Stomach (tissue), 9 donors: ENCODE results near the gene SGIP1. TPM values are rescaled to one million over a fixed set of nuclear protein-coding genes. Genes with fewer than 3 reads are reported as not detected.

Source experiments
- DNase-seq, 2 donors: peaks; one replicate each; pipeline versions ENCODE4 v3.0.0 to v3.0.0-alpha.2; 2013 to 2019
- H3K27ac ChIP-seq, 5 donors: fragments of 200-600 bp in 4 of 5; sonication (generic) in 4 of 5; one replicate each; pipeline ENCODE4 v1.5.1; 2013 to 2019; ENCODE audit warnings: mild to moderate bottlenecking in 1 of 5, moderate library complexity in 1 of 5
- H3K27me3 ChIP-seq, 3 donors: fragments of 200-600 bp; sonication (generic); one replicate each; pipeline ENCODE4 v1.5.1; 2017 to 2019; ENCODE audit warnings: mixed run types in 1 of 3
- H3K36me3 ChIP-seq, 4 donors: fragments of 200-600 bp; sonication (generic); 1 replicate in 3 of 4; 2 replicates in 1 of 4; pipeline ENCODE4 v1.5.1; 2016 to 2019
- H3K4me1 ChIP-seq, 4 donors: fragments of 200-600 bp; sonication (generic); one replicate each; pipeline ENCODE4 v1.5.1; 2016 to 2019
- H3K4me3 ChIP-seq, 4 donors: fragments of 200-600 bp; sonication (generic) in 3 of 4; one replicate each; pipeline ENCODE4 v1.5.1; 2016 to 2019; ENCODE audit warnings: mild to moderate bottlenecking in 1 of 4
- H3K9me3 ChIP-seq, 4 donors: fragments of 200-600 bp; sonication (generic); one replicate each; pipeline ENCODE4 v1.5.1; 2016 to 2019
- CTCF ChIP-seq, 7 experiments: fragments of 450-650 bp in 4 of 7; fragments of 200-600 bp in 3 of 7; sonication (generic) in 3 of 7; IDR thresholded peaks; one replicate each; pipeline ENCODE4 v1.5.1; 2016 to 2019; ENCODE audit warnings: antibody characterized with exemption in 7 of 7, control low read depth in 2 of 7, mild to moderate bottlenecking in 1 of 7
- EP300 ChIP-seq: sonication (generic); formaldehyde crosslinking; IDR thresholded peaks from one replicate; pipeline ENCODE4 v1.6.1; 2017; ENCODE audit warnings: antibody characterized with exemption
- POLR2A ChIP-seq, 4 donors: fragments of 450-650 bp; IDR thresholded peaks; one replicate each; pipeline ENCODE4 v1.6.1; 2016; ENCODE audit warnings: antibody characterized with exemption in 4 of 4, control low read depth in 2 of 4, mild to moderate bottlenecking in 1 of 4, moderate library complexity in 1 of 4
- POLR2AphosphoS5 ChIP-seq, 3 donors: sonication (generic); formaldehyde crosslinking; IDR thresholded peaks; one replicate each; pipeline ENCODE4 v1.6.1; 2016; ENCODE audit warnings: antibody characterized with exemption in 3 of 3
- WGBS, 5 donors: extraction: QIAGEN DNeasy Blood & Tissue Kit in 3 of 5; methylation state at CpG; one replicate each; pipeline versions ENCODE4 v1.1.5 to v1.1.7; 2013 to 2018; 5-methylcytosine and 5-hydroxymethylcytosine counted together
- intact Hi-C: fragments of 100-400 bp; cut with DNase I; formaldehyde crosslinking; loops from one replicate; pipeline ENCODE4 v1.15.1; 2023; ENCODE audit warnings: low total_unique reads
- polyA plus RNA-seq, 3 donors: library from polyadenylated mRNA; stranded (reverse); fragments of 200-250 nt; gene quantifications; one replicate each; pipeline ENCODE4 v1.2.3, GENCODE V29; 2013
- total RNA-seq, 5 donors: library from RNA; depleted of rRNA; stranded (reverse); fragments of >200 nt; gene quantifications; one replicate each; pipeline versions ENCODE4 v1.1.0 to v1.2.3, GENCODE V29; 2014 to 2016
- donor health status: healthy with polysubstance abuse.
- donor health status: Bipolar disorder and iron deficiency.
- donor health status: healthy.

The SGIP1 gene
- total and polyA plus RNA-seq, 8 donors: 1.2 to 44.9 (median 3.0) TPM; not detected in 1

GRCh38 chr1:66729119-66729518 lies 195.2 kb downstream of the SGIP1 start:
- no peak for TF ChIP-seq EP300
- TF ChIP-seq POLR2A (IDR thresholded peaks at IDR 0.05): no peak
- TF ChIP-seq CTCF (IDR thresholded peaks at IDR 0.05): no peak
- WGBS, 5 donors: 55 to 81% (median 65%) methylated on average over 6 of the region's 6 CpGs

GRCh38 chr1:66729523-66729922 lies 195.6 kb downstream of the SGIP1 start:
- Histone ChIP-seq H3K4me1 (peaks cover 0 to 13% (median 0%) of the 10 kb centered on the region in 4 donors), H3K4me3 (no peak overlapping the region), H3K36me3 (no peaks in the 10 kb centered on the region), H3K9me3 (no peaks in the 10 kb centered on the region), H3K27ac (no peak overlapping the region), H3K27me3 (no peaks in the 10 kb centered on the region)
- intact Hi-C loops: loop anchor here (10.0 kb wide), 1 partner anchor 275 kb away; no protein-coding TSS in a partner anchor
- WGBS, 5 donors: 74 to 85% (median 84%) methylated on average over 3 of the region's 3 CpGs
- TF ChIP-seq POLR2A (IDR thresholded peaks at IDR 0.05) (no peak), POLR2AphosphoS5 (IDR thresholded peaks at IDR 0.05) (no peak), EP300 (no peak), CTCF (IDR thresholded peaks at IDR 0.05) (no peak)
- DNase-seq: no peak

More at GRCh38 chr1:66729119-66729518, 195.2 kb downstream of the SGIP1 start:
- Histone ChIP-seq H3K4me1 (peaks cover 0 to 13% (median 0%) of the 10 kb centered on the region in 4 donors), H3K27ac (no peak overlapping the region), H3K36me3 (no peaks in the 10 kb centered on the region), H3K9me3 (no peaks in the 10 kb centered on the region), H3K4me3 (no peak overlapping the region), H3K27me3 (no peaks in the 10 kb centered on the region)
- intact Hi-C loops: loop anchor here (10.0 kb wide), 1 partner anchor 274 kb away; no protein-coding TSS in a partner anchor
- peak in 1 of 2 donors; percentile 41 for DNase-seq

GRCh38 chr1:66730462-66730861 lies 196.5 kb downstream of the SGIP1 start:
- no peak for DNase-seq
- intact Hi-C loops: no loop called here
- H3K4me1 ChIP-seq: peaks cover 0 to 13% (median 0%) of the 10 kb centered on the region in 4 donors
- H3K27ac ChIP-seq: no peak overlapping the region
- H3K36me3 ChIP-seq: no peaks in the 10 kb centered on the region
- TF ChIP-seq EP300 (no peak), POLR2A (IDR thresholded peaks at IDR 0.05) (no peak), CTCF (IDR thresholded peaks at IDR 0.05) (no peak), POLR2AphosphoS5 (IDR thresholded peaks at IDR 0.05) (no peak)
- no peaks in the 10 kb centered on the region for H3K27me3 ChIP-seq
- no peak overlapping the region for H3K4me3 ChIP-seq
- 68 to 77% (median 70%) methylated on average over 2 of the region's 2 CpGs for WGBS, 5 donors
- no peaks in the 10 kb centered on the region for H3K9me3 ChIP-seq

- TF ChIP-seq CTCF (IDR thresholded peaks at IDR 0.05): no peak
- TF ChIP-seq POLR2AphosphoS5 (IDR thresholded peaks at IDR 0.05): no peak
- H3K27me3 ChIP-seq: no peaks in the 10 kb centered on the region
- no peaks in the 10 kb centered on the region for H3K36me3 ChIP-seq
- no peak overlapping the region for H3K4me3 ChIP-seq
- no peak for DNase-seq
- H3K4me1 ChIP-seq: peaks cover 0 to 10% (median 0%) of the 10 kb centered on the region in 4 donors
- no peaks in the 10 kb centered on the region for H3K9me3 ChIP-seq
- H3K27ac ChIP-seq: no peak overlapping the region
- WGBS, 5 donors: 76 to 82% (median 78%) methylated on average over 4 of the region's 4 CpGs
- intact Hi-C loops: no loop called here
These were observed 197.4 kb downstream of the SGIP1 start for GRCh38 chr1:66731170-66731865.
